ENCODE results near the gene AIMP1. TPM values are rescaled to one million over a fixed set of nuclear protein-coding genes. Genes with fewer than 3 reads are reported as not detected.

AIMP1 gene
- total RNA-seq, 1 experiment from 2014 or later = 35.4 TPM

Other genes starting within 250 kb of the AIMP1 start
- 12.5 and 22.2 TPM in 2 replicates for gene TBCK, start 341 bp upstream of the AIMP1 start, total RNA-seq (2014; rRNA removed; shearing (Covaris generic))
- not detected in 2 replicates for gene GIMD1, start 52.2 kb downstream of the AIMP1 start, total RNA-seq (2014; rRNA removed; shearing (Covaris generic))